GM23338 (cell line): ENCODE results near the gene MAP6D1. TPM values are rescaled to one million over a fixed set of nuclear protein-coding genes. Genes with fewer than 3 reads are reported as not detected.

Experiments
- ATAC-seq: fragments of 200-7000 bp; cut with Tn5 transposase; 3 replicates; pipeline ENCODE4 v1.9.1; 2020
- DNase-seq: peaks from one replicate; pipeline ENCODE4 v3.0.0-alpha.2; 2015; ENCODE audit warnings: low spot score
- H2AFZ ChIP-seq: fragments of 200-600 bp; sonication (generic); 2 replicates; pipeline ENCODE4 v1.8.0; 2016; ENCODE audit warnings: antibody characterized with exemption, mild to moderate bottlenecking, moderate library complexity
- H3F3A ChIP-seq: fragments of 200-600 bp; sonication (generic); replicated peaks from 2 replicates; pipeline ENCODE4 v1.8.0; 2017; ENCODE audit warnings: antibody characterized with exemption, mixed run types, low read depth
- H3K27ac ChIP-seq: fragments of 200-600 bp; sonication (generic); 2 replicates; pipeline ENCODE4 v1.6.1; 2016; ENCODE audit warnings: low read depth
- H3K27me3 ChIP-seq: fragments of 200-600 bp; sonication (generic); 2 replicates; pipeline ENCODE4 v1.8.0; 2016; ENCODE audit warnings: mild to moderate bottlenecking, mixed run types, moderate library complexity; ENCODE audit not compliant: insufficient read depth
- H3K36me3 ChIP-seq: fragments of 200-600 bp; sonication (generic); 2 replicates; pipeline ENCODE4 v1.8.0; 2016; ENCODE audit warnings: mild to moderate bottlenecking; ENCODE audit not compliant: insufficient read depth
- H3K4me1 ChIP-seq: fragments of 200-600 bp; sonication (generic); 2 replicates; pipeline ENCODE4 v1.8.0; 2016; ENCODE audit warnings: mild to moderate bottlenecking, moderate library complexity; ENCODE audit not compliant: insufficient read depth
- H3K4me2 ChIP-seq: fragments of 200-600 bp; sonication (generic); 2 replicates; pipeline ENCODE4 v1.7.1; 2017; ENCODE audit warnings: mixed run types
- H3K4me3 ChIP-seq: fragments of 200-600 bp; sonication (generic); 2 replicates; pipeline ENCODE4 v1.6.1; 2016; ENCODE audit warnings: mixed run types
- H3K79me2 ChIP-seq: fragments of 200-600 bp; sonication (generic); replicated peaks from 2 replicates; pipeline ENCODE4 v1.8.0; 2017; ENCODE audit warnings: mild to moderate bottlenecking; ENCODE audit not compliant: insufficient read depth
- H3K9me2 ChIP-seq: fragments of 200-600 bp; sonication (generic); 2 replicates; pipeline ENCODE4 v1.8.0; 2017; ENCODE audit not compliant: insufficient read depth
- H4K20me1 ChIP-seq: fragments of 200-600 bp; sonication (generic); replicated peaks from 2 replicates; pipeline ENCODE4 v1.8.0; 2017; ENCODE audit warnings: mild to moderate bottlenecking; ENCODE audit not compliant: insufficient read depth
- H3K27ac Mint-ChIP-seq: 2 replicates; pipeline ENCODE4 v1.8.0; 2020; ENCODE audit warnings: inconsistent platforms, mild to moderate bottlenecking, moderate library complexity, mixed read lengths
- H3K27me3 Mint-ChIP-seq: 3 replicates; pipeline ENCODE4 v1.8.0; 2022; ENCODE audit warnings: low read depth, mild to moderate bottlenecking, moderate library complexity, mixed read lengths, inconsistent platforms; ENCODE audit not compliant: insufficient read depth, poor library complexity
- H3K36me3 Mint-ChIP-seq: 3 replicates; pipeline ENCODE4 v1.8.0; 2021; ENCODE audit warnings: low read depth, mild to moderate bottlenecking, inconsistent platforms, moderate library complexity, mixed read lengths
- H3K4me1 Mint-ChIP-seq: 3 replicates; pipeline ENCODE4 v1.8.0; 2020; ENCODE audit warnings: mild to moderate bottlenecking, inconsistent platforms, mixed read lengths
- H3K4me3 Mint-ChIP-seq: 3 replicates; pipeline ENCODE4 v1.8.0; 2021; ENCODE audit warnings: moderate library complexity, mild to moderate bottlenecking, inconsistent platforms, mixed read lengths
- H3K9me3 Mint-ChIP-seq: 3 replicates; pipeline ENCODE4 v1.8.0; 2020; ENCODE audit warnings: moderate library complexity, mild to moderate bottlenecking, inconsistent platforms, mixed read lengths
- CREB1 ChIP-seq: fragments of 250-450 bp; sonication (Bioruptor Pico); IDR thresholded peaks from 2 replicates; pipeline ENCODE4 v1.5.0; 2020; ENCODE audit warnings: low read depth, mild to moderate bottlenecking, moderate library complexity
- EZH2 ChIP-seq: fragments of 200-600 bp; sonication (generic); IDR thresholded peaks from one replicate; pipeline ENCODE4 v1.8.0; 2017; ENCODE audit warnings: antibody characterized with exemption, mild to moderate bottlenecking, low read depth; ENCODE audit not compliant: unreplicated experiment
- JUNB ChIP-seq: IDR thresholded peaks from one replicate; pipeline ENCODE4 v1.6.1; 2016; ENCODE audit warnings: antibody characterized with exemption; ENCODE audit not compliant: unreplicated experiment
- POLR2AphosphoS5 ChIP-seq: IDR thresholded peaks from 2 replicates; pipeline ENCODE4 v1.6.1; 2016; ENCODE audit warnings: antibody characterized with exemption, low read depth
- STAT1 ChIP-seq: IDR thresholded peaks from one replicate; pipeline ENCODE4 v1.6.1; 2016; ENCODE audit warnings: antibody characterized with exemption; ENCODE audit not compliant: unreplicated experiment
- ZNF114 ChIP-seq: fragments of 250-450 bp; sonication (Bioruptor Pico); IDR thresholded peaks from 2 replicates; pipeline ENCODE4 v1.5.0; 2020; ENCODE audit warnings: mild to moderate bottlenecking, moderate library complexity
- ZNF331 ChIP-seq: fragments of 250-450 bp; sonication (Bioruptor Pico); IDR thresholded peaks from 2 replicates; pipeline ENCODE4 v1.5.0; 2020; ENCODE audit warnings: low read depth, mild to moderate bottlenecking, moderate library complexity
- polyA plus RNA-seq: library from polyadenylated mRNA; unstranded; fragments of >200 nt; fragmentation: Nextera tagmentation; extraction: Ambion mirVana; gene quantifications from 2 replicates; pipeline ENCODE4 v1.2.1, GENCODE V29; 2016
- total RNA-seq: library from RNA; depleted of rRNA; stranded (reverse); fragments of >200 nt; shearing (Covaris generic); gene quantifications from 2 replicates; pipeline ENCODE4 v1.2.3, GENCODE V29; 2014
- TF ChIP-seq, protein P1 (sequence below): fragments of 250-450 bp; sonication (Bioruptor Pico); IDR thresholded peaks from 2 replicates; pipeline ENCODE4 v1.5.0; 2020; ENCODE audit warnings: mild to moderate bottlenecking, moderate library complexity
- TF ChIP-seq, protein P2 (sequence below): IDR thresholded peaks from one replicate; pipeline ENCODE4 v1.6.1; 2018; ENCODE audit warnings: antibody characterized with exemption; ENCODE audit not compliant: unreplicated experiment
- TF ChIP-seq, protein P3 (sequence below), 2 experiments: fragments of 200-600 bp in 1 of 2; sonication (generic) in 1 of 2; conservative IDR thresholded peaks; 2 replicates each; pipeline versions ENCODE4 v1.5.1 to v1.6.1; 2016 to 2017; ENCODE audit warnings: antibody characterized with exemption in 2 of 2, low read depth in 2 of 2, mild to moderate bottlenecking in 2 of 2, moderate library complexity in 1 of 2
- TF ChIP-seq, protein P4 (sequence below): IDR thresholded peaks from 2 replicates; pipeline ENCODE4 v1.6.1; 2016; ENCODE audit warnings: antibody characterized with exemption

Gene MAP6D1
- total and polyA plus RNA-seq, 2 experiments from 2014 or later, result 2.6 to 8.2 TPM

DNA sequence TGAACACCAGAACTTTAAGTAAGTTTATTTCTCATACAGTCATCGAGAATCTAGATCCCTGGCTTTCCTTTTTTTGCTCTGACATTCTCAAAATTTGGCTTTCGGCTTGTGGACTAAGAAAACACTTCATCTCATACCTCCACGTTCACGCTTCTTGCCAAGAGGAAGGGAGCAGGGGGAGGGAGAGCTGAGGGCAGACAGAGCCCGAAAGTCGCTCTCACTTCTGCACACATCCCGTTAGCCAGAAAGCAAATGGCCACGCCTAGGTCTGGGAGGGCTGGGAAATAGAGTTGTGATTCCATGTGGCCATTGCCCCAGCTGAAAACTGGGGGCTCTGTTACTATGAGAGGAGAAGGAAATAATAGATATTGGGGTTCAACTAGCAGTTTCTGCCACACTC lies 57.3 kb downstream of the MAP6D1 start:
- Histone ChIP-seq H3K79me2 (0 out of 2 replicates have a peak, but pooled peaks cover 3% of the 10 kb centered on the region), H3K9me2 (no peaks in the 10 kb centered on the region), H3K27me3 (no peaks in the 10 kb centered on the region), H3K36me3 (peaks cover 38% of the 10 kb centered on the region), H4K20me1 (peaks cover 15% of the 10 kb centered on the region), H3K4me1 (no peaks in the 10 kb centered on the region), H2AFZ (no peak overlapping the region), H3F3A (0 out of 2 replicates have a peak, but pooled peaks cover 2% of the 10 kb centered on the region), H3K27ac (0 out of 2 replicates have a peak overlapping the region, but pooled peaks have one; percentile 21), H3K4me2 (no peak overlapping the region), H3K4me3 (no peak overlapping the region)
- ATAC-seq, result no peak
- Mint-ChIP-seq H3K27ac (no peak overlapping the region), H3K36me3 (peaks cover 52% of the 10 kb centered on the region), H3K4me1 (no peaks in the 10 kb centered on the region), H3K27me3 (no peaks in the 10 kb centered on the region), H3K9me3 (no peaks in the 10 kb centered on the region), H3K4me3 (no peak overlapping the region)
- no peak for DNase-seq
- TF ChIP-seq JUNB, result no peak
- TF ChIP-seq EZH2, result no peak
- TF ChIP-seq STAT1, result no peak
- TF ChIP-seq CREB1 (CRISPR knock-in tag), result no peak
- TF ChIP-seq, protein P1, sequence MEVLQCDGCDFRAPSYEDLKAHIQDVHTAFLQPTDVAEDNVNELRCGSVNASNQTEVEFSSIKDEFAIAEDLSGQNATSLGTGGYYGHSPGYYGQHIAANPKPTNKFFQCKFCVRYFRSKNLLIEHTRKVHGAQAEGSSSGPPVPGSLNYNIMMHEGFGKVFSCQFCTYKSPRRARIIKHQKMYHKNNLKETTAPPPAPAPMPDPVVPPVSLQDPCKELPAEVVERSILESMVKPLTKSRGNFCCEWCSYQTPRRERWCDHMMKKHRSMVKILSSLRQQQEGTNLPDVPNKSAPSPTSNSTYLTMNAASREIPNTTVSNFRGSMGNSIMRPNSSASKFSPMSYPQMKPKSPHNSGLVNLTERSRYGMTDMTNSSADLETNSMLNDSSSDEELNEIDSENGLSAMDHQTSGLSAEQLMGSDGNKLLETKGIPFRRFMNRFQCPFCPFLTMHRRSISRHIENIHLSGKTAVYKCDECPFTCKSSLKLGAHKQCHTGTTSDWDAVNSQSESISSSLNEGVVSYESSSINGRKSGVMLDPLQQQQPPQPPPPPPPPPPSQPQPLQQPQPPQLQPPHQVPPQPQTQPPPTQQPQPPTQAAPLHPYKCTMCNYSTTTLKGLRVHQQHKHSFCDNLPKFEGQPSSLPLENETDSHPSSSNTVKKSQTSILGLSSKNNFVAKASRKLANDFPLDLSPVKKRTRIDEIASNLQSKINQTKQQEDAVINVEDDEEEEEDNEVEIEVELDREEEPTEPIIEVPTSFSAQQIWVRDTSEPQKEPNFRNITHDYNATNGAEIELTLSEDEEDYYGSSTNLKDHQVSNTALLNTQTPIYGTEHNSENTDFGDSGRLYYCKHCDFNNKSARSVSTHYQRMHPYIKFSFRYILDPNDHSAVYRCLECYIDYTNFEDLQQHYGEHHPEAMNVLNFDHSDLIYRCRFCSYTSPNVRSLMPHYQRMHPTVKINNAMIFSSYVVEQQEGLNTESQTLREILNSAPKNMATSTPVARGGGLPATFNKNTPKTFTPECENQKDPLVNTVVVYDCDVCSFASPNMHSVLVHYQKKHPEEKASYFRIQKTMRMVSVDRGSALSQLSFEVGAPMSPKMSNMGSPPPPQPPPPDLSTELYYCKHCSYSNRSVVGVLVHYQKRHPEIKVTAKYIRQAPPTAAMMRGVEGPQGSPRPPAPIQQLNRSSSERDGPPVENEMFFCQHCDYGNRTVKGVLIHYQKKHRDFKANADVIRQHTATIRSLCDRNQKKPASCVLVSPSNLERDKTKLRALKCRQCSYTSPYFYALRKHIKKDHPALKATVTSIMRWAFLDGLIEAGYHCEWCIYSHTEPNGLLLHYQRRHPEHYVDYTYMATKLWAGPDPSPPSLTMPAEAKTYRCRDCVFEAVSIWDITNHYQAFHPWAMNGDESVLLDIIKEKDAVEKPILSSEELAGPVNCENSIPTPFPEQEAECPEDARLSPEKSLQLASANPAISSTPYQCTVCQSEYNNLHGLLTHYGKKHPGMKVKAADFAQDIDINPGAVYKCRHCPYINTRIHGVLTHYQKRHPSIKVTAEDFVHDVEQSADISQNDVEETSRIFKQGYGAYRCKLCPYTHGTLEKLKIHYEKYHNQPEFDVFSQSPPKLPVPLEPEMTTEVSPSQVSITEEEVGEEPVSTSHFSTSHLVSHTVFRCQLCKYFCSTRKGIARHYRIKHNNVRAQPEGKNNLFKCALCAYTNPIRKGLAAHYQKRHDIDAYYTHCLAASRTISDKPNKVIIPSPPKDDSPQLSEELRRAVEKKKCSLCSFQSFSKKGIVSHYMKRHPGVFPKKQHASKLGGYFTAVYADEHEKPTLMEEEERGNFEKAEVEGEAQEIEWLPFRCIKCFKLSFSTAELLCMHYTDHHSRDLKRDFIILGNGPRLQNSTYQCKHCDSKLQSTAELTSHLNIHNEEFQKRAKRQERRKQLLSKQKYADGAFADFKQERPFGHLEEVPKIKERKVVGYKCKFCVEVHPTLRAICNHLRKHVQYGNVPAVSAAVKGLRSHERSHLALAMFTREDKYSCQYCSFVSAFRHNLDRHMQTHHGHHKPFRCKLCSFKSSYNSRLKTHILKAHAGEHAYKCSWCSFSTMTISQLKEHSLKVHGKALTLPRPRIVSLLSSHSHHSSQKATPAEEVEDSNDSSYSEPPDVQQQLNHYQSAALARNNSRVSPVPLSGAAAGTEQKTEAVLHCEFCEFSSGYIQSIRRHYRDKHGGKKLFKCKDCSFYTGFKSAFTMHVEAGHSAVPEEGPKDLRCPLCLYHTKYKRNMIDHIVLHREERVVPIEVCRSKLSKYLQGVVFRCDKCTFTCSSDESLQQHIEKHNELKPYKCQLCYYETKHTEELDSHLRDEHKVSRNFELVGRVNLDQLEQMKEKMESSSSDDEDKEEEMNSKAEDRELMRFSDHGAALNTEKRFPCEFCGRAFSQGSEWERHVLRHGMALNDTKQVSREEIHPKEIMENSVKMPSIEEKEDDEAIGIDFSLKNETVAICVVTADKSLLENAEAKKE (CRISPR knock-in tag), result no peak
- no peak for TF ChIP-seq ZNF331
- no peak for TF ChIP-seq POLR2AphosphoS5
- TF ChIP-seq, protein P2, sequence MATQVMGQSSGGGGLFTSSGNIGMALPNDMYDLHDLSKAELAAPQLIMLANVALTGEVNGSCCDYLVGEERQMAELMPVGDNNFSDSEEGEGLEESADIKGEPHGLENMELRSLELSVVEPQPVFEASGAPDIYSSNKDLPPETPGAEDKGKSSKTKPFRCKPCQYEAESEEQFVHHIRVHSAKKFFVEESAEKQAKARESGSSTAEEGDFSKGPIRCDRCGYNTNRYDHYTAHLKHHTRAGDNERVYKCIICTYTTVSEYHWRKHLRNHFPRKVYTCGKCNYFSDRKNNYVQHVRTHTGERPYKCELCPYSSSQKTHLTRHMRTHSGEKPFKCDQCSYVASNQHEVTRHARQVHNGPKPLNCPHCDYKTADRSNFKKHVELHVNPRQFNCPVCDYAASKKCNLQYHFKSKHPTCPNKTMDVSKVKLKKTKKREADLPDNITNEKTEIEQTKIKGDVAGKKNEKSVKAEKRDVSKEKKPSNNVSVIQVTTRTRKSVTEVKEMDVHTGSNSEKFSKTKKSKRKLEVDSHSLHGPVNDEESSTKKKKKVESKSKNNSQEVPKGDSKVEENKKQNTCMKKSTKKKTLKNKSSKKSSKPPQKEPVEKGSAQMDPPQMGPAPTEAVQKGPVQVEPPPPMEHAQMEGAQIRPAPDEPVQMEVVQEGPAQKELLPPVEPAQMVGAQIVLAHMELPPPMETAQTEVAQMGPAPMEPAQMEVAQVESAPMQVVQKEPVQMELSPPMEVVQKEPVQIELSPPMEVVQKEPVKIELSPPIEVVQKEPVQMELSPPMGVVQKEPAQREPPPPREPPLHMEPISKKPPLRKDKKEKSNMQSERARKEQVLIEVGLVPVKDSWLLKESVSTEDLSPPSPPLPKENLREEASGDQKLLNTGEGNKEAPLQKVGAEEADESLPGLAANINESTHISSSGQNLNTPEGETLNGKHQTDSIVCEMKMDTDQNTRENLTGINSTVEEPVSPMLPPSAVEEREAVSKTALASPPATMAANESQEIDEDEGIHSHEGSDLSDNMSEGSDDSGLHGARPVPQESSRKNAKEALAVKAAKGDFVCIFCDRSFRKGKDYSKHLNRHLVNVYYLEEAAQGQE, result no peak
- no peak for TF ChIP-seq ZNF114 (CRISPR knock-in tag)
- TF ChIP-seq, protein P3, sequence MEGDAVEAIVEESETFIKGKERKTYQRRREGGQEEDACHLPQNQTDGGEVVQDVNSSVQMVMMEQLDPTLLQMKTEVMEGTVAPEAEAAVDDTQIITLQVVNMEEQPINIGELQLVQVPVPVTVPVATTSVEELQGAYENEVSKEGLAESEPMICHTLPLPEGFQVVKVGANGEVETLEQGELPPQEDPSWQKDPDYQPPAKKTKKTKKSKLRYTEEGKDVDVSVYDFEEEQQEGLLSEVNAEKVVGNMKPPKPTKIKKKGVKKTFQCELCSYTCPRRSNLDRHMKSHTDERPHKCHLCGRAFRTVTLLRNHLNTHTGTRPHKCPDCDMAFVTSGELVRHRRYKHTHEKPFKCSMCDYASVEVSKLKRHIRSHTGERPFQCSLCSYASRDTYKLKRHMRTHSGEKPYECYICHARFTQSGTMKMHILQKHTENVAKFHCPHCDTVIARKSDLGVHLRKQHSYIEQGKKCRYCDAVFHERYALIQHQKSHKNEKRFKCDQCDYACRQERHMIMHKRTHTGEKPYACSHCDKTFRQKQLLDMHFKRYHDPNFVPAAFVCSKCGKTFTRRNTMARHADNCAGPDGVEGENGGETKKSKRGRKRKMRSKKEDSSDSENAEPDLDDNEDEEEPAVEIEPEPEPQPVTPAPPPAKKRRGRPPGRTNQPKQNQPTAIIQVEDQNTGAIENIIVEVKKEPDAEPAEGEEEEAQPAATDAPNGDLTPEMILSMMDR (conservative IDR thresholded peaks at IDR 0.05; ENCODE audit: low read depth in 2 of 2), result no peak
- TF ChIP-seq, protein P4, sequence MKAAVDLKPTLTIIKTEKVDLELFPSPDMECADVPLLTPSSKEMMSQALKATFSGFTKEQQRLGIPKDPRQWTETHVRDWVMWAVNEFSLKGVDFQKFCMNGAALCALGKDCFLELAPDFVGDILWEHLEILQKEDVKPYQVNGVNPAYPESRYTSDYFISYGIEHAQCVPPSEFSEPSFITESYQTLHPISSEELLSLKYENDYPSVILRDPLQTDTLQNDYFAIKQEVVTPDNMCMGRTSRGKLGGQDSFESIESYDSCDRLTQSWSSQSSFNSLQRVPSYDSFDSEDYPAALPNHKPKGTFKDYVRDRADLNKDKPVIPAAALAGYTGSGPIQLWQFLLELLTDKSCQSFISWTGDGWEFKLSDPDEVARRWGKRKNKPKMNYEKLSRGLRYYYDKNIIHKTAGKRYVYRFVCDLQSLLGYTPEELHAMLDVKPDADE, result no peak
